Activated CD4-positive, alpha-beta T cell treated with anti-CD3 and anti-CD28 coated beads for 48 hours (primary cell): Measurements from ENCODE around the gene FLVCR2.

ENCODE experiments used
- DNase-seq: peaks from one replicate; pipeline ENCODE4 v3.0.0-alpha.2; 2020

FLVCR2 gene

GRCh38 chr14:75636100-75636692 is 57.8 kb downstream of the FLVCR2 start:
- no peak for DNase-seq

- DNase-seq: no peak
These were observed 62.5 kb downstream of the FLVCR2 start for GRCh38 chr14:75640876-75641275.

- DNase-seq: no peak
These were observed 65.6 kb downstream of the FLVCR2 start for GRCh38 chr14:75643985-75644384.

- no peak for DNase-seq
These were observed 66.6 kb downstream of the FLVCR2 start for GRCh38 chr14:75645056-75645455.

- no peak for DNase-seq
These were observed 68.3 kb downstream of the FLVCR2 start for GRCh38 chr14:75646762-75647161.

- DNase-seq: no peak
These were observed 69.2 kb downstream of the FLVCR2 start for GRCh38 chr14:75647640-75648039.

GRCh38 chr14:75648066-75648838 is 69.8 kb downstream of the FLVCR2 start:
- DNase-seq: no peak

- no peak for DNase-seq
These were observed 70.9 kb downstream of the FLVCR2 start for GRCh38 chr14:75649337-75649736.

GRCh38 chr14:75649773-75650172 is 71.4 kb downstream of the FLVCR2 start:
- DNase-seq: no peak

GRCh38 chr14:75650253-75651058 is 72.0 kb downstream of the FLVCR2 start:
- no peak for DNase-seq

- no peak for DNase-seq
These were observed 75.1 kb downstream of the FLVCR2 start for GRCh38 chr14:75653563-75653962.

- peak; percentile 89 for DNase-seq
These were observed 75.8 kb downstream of the FLVCR2 start for GRCh38 chr14:75654127-75654732.

GRCh38 chr14:75655235-75655634 is 76.8 kb downstream of the FLVCR2 start:
- DNase-seq: no peak

- DNase-seq: no peak
These were observed 78.9 kb downstream of the FLVCR2 start for GRCh38 chr14:75657331-75657730.

- no peak for DNase-seq
These were observed 80.5 kb downstream of the FLVCR2 start for GRCh38 chr14:75658957-75659356.

- DNase-seq: no peak
These were observed 81.8 kb downstream of the FLVCR2 start for GRCh38 chr14:75660238-75660629.

GRCh38 chr14:75660630-75661498 is 82.4 kb downstream of the FLVCR2 start, which contains the start of the genes ERG28 and TTLL5:
Gene ERG28, minus strand, starts transcription at chr14:75660876. Its CDS starts 3,374 bp downstream, at chr14:75657502.
Gene TTLL5, plus strand, starts transcription at chr14:75661246. Its CDS starts 1,904 bp downstream, at chr14:75663150.
- DNase-seq: peak; percentile 97

- no peak for DNase-seq
These were observed 83.0 kb downstream of the FLVCR2 start for GRCh38 chr14:75661499-75661814.

- DNase-seq: no peak
These were observed 84.5 kb downstream of the FLVCR2 start for GRCh38 chr14:75662966-75663365.

GRCh38 chr14:75667099-75667765 is 88.8 kb downstream of the FLVCR2 start:
- no peak for DNase-seq

- DNase-seq: no peak
These were observed 94.3 kb downstream of the FLVCR2 start for GRCh38 chr14:75672605-75673192.
